HG03280 (cell line): ENCODE results near the gene TRIM34.
"Not testable (repeated sequence)": the region's sequence is repeated elsewhere in the genome, so short reads cannot be mapped to it uniquely, and the experiment has no call there.

Experiments
- ATAC-seq: cut with Tn5 transposase; IDR thresholded peaks from one replicate; pipeline ENCODE4 v1.9.1; 2021; ENCODE audit warnings: mild to moderate bottlenecking, moderate library complexity; ENCODE audit not compliant: unreplicated experiment

Gene TRIM34

DNA sequence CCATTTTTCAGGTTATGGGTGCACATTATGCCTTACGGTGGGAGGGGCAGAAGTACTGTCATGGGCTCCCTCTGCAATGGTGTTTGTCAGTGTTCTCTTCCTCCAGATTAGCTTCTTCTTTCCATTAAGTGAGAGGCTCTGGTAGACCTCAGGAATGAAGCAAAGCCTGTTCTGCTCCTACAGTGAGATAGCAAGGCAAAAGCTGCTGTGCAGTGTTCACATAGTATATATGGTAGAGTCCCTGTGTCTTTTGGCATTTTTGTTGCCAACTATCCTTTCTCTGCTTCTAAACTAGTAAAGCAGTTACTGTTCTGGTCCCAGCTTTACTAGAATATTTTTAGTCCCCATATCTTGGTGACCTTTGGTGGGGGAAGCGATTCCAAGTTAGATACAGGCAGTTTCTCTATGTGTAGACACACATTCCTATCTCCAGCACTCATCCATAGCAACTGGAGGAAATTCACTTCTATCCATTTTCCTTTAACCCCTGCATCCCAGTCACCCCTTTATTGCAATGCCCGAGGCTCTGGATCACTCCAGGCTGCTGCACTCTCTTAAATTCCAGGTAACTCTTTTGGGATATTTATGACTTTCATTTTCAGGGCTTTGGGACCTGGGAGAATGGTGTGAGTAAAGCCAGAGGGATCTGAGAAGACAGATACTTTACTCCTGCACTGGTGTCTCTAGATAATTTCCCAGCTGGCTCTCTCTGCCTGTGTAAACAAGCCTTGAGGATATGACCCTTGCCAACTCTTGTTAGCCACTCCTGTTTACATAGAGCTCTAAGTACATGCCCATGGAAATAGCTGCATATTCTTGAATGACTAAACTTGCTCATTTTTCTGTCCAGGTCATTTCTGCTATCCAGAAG, 3.9 kb upstream of the TRIM34 start:
- ATAC-seq: no peak

DNA sequence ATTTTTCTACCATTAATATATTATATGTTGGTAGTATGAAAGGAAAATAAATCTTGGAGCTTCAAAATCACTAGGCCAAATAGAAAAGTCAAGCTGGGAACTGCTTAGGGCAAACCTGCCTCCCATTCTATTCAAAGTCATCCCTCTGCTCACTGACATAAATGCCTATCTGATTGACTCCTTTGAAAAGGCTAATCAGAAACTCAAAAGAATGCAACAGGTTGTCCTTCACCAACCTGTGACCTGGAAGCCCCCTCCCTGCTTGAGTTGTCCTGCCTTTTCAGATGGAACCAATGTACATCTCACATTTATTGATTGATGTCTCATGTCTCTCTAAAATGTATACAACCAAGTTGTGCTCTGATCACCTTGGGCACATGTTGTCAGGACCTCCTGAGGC, 3.2 kb upstream of the TRIM34 start:
- no peak for ATAC-seq

DNA sequence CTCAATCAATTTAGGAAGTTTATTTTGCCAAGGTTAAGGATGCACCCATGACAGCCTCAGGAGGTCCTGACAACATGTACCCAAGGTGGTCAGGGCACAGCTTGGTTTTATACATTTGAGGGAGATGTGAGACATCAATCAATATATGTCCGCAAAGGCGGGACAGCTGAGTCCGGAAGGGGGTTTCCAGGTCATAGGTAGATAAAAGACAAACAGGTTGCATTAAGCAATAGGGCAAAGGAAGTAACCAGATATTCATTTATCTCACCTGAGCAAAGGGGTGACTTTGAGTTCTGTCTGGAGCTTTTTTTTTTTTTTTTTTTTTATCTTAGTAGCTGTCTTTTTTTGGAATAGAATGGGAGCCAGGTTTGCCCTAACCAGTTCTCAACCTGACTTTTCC, 2.0 kb upstream of the TRIM34 start:
- ATAC-seq: no peak

GRCh38 chr11:5625281-5625680, 480 bp downstream of the TRIM34 start:
- no peak for ATAC-seq

- no peak for ATAC-seq
Measured at GRCh38 chr11:5626196-5626595, 1.4 kb downstream of the TRIM34 start.

DNA sequence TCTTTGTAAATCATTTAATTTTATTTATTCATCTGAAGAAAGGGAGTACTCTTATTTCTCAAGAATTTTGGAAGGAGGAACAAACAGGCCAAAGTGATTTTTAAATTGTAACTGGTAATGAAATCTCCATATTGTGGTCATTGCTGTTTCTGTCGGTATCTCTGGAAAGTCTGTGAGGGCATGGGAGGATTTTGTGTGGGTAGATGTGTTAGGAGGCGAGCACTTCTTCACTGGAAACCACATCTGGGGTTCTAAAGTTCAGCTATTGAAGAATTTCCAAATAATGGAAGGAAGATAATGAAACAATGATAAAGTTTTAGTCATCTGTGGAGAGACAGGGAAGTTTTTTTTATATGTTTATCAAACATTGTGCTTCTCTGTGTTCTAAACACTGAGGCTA, 6.6 kb downstream of the TRIM34 start:
- ATAC-seq: no peak

- peak; percentile 96 for ATAC-seq
Measured at GRCh38 chr11:5631969-5632635, 7.3 kb downstream of the TRIM34 start.

DNA sequence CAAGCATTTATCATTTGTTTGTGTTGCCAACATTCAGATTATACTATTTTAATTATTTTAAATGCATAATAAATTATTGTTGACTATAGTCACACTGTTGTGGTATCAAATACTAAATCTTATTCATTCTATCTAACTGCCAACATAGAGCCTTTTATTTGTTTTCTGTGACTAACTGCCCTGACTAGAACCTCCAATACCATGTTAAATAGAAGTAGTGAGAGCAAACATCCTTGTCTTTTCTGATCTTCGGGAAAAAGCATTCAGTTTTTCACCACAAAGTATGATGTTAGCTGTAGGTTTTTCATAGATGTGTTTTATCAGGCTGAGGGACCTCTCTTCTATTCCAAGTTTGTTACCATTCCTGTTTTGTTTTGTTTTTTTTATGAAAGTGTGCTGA, 15.2 kb downstream of the TRIM34 start:
- no peak for ATAC-seq

DNA sequence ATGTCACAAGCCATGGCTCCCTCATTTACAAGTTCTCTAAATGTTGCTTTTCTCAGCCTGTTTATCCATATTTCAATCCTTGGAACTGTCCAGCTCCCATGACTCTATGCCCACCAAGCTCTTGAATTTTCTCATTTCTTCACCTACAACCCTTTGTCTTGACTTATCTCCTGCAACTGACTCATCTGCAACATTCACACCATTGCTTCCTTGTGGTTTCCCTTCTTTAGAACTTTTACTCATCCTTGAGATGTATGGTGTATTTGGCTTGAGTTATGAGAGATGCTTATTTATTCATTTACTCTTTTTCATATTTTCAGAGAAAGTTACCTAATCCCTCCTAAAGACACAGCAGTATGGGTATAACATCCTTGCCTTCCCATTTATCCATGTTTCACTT, 18.8 kb downstream of the TRIM34 start:
- ATAC-seq: no peak

- ATAC-seq: no peak
Measured at GRCh38 chr11:5646139-5646538, 21.3 kb downstream of the TRIM34 start.

DNA sequence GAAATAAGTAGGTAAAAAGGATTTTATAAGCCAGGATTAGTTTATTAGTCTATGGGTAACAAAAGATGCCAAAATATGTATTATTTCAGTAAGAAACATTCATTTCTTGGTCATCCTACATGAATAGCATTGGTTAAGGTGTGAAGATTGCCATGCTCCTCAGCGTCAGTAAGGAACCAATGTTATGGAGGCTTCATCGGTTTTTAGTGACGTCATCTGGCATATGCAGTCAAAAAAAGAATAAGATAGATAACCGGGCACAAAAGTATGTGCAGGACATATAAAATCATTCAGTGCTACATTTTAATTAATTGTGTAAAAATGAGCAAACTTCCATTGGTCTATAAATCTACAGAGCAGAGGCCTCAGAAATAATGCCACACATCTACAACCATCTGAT, 30.7 kb downstream of the TRIM34 start:
- no peak for ATAC-seq

- not testable (repeated sequence) for ATAC-seq
Measured at GRCh38 chr11:5656956-5657355, 32.2 kb downstream of the TRIM34 start.

GRCh38 chr11:5658318-5658717, 33.5 kb downstream of the TRIM34 start:
- ATAC-seq: no peak

- no peak for ATAC-seq
Measured at GRCh38 chr11:5663511-5663910, 38.7 kb downstream of the TRIM34 start.

- no peak for ATAC-seq
Measured at GRCh38 chr11:5665051-5665570, 40.3 kb downstream of the TRIM34 start.

GRCh38 chr11:5665746-5666401, 41.1 kb downstream of the TRIM34 start:
- no peak for ATAC-seq

DNA sequence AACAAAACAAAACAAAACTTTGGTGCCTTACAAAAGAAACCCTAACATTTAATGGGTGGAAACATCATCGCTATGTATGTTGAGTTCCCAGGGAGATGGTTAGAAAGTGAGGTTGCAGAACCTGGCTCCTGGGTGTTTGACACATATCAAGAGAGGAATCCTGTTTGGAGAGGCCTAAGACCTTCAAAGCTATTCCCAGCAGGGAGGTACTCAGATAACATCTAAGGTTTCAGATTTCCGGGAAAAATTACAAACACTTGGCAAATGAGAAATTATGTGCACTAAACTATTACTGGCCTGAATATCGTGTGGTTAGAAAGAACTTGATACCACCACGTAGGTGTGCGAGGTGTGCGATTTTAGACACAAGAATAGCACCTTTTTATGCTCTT, 41.6 kb downstream of the TRIM34 start:
- no peak for ATAC-seq

DNA sequence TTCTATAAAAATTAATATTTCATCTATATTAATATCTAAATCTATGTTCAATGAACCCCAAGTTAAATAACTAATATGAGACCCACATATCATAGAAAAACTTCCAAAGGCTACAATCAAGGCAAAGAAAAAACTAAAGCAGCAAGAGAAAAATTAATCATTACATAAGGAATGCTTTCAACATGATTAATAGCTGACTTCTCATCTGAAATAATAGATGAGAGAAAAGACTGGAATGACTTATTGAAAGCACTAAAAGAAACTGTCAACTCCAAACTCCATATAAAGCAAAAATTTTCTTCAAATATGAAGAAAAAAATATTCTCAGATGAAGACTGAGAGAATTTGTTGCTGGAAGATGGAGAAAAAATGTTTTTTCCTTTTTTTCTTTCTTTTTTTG, 47.0 kb downstream of the TRIM34 start:
- ATAC-seq: no peak

- ATAC-seq: no peak
Measured at GRCh38 chr11:5674391-5674790, 49.6 kb downstream of the TRIM34 start.

DNA sequence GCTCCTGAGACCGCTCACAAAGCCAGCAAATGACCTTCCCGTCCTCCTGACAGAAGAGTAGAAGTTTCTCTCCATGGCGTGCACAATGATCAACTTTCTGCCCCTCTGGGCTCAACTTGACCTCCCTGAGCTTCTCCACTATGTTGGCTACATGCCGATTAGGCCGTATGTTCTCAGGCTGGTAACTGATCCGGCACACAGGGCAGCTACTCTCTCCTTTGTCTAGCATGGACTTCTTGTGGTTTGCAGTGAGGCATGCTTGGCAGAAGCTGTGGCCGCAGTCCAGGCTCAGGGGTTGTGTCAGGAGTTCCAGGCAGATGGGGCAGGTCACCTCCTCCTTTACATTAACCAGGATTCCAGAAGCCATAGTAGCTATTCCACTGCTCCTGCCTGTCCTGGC, 55.0 kb downstream of the TRIM34 start:
- ATAC-seq: no peak

- not testable (repeated sequence) for ATAC-seq
Measured at GRCh38 chr11:5682890-5683441, 58.2 kb downstream of the TRIM34 start.
